Measurements from ENCODE around the gene SPTBN1. TPM values are rescaled to one million over a fixed set of nuclear protein-coding genes. Genes with fewer than 3 reads are reported as not detected.

Gene SPTBN1
- total RNA-seq, 1 donor from 2014 or later, result 983 TPM

DNA sequence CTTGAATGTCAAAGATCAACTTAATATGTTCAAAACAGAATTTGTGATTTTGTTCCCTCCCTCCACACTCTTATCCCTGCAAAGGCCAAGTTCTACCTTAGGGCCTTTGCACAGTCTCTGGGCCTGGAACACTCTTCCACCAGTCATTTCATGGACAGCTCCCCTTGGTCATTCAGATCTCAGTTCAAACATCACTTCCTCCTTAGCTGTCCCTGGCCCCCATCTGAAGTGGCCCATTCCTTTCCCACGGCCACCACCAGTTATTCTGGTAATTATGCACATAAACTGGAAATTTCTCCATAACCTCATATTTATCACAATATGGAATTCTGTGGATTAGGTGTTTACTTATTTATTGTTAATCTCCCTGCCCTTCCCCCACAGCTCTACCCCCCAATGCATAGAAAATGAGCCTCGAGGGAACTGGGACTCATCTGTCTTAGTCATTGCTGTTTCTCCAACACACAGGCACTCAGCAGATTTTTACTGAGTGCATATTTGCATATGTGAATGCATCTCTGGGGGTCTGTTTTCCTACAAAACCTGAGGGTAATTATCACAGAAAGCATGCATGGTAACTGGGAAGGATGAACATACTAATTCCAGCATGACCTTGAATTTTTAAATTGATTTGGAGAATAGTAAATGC is 35.5 kb upstream of the SPTBN1 start:
- no peak overlapping the region for H3K27ac Mint-ChIP-seq (ENCODE audit: unreplicated experiment)
- DNase-seq (ENCODE audit: low spot score), result no peak
- no peak overlapping the region for H3K4me3 Mint-ChIP-seq (ENCODE audit: unreplicated experiment)
- peaks cover 2% of the 10 kb centered on the region for H3K27me3 Mint-ChIP-seq (ENCODE audit: unreplicated experiment)
- no peaks in the 10 kb centered on the region for H3K36me3 Mint-ChIP-seq (ENCODE audit: low read depth, unreplicated experiment)
- H3K4me1 Mint-ChIP-seq (ENCODE audit: unreplicated experiment), result peaks cover 50% of the 10 kb centered on the region
- TF ChIP-seq, protein P1, sequence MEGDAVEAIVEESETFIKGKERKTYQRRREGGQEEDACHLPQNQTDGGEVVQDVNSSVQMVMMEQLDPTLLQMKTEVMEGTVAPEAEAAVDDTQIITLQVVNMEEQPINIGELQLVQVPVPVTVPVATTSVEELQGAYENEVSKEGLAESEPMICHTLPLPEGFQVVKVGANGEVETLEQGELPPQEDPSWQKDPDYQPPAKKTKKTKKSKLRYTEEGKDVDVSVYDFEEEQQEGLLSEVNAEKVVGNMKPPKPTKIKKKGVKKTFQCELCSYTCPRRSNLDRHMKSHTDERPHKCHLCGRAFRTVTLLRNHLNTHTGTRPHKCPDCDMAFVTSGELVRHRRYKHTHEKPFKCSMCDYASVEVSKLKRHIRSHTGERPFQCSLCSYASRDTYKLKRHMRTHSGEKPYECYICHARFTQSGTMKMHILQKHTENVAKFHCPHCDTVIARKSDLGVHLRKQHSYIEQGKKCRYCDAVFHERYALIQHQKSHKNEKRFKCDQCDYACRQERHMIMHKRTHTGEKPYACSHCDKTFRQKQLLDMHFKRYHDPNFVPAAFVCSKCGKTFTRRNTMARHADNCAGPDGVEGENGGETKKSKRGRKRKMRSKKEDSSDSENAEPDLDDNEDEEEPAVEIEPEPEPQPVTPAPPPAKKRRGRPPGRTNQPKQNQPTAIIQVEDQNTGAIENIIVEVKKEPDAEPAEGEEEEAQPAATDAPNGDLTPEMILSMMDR (IDR thresholded peaks at IDR 0.05; ENCODE audit: unreplicated experiment), result no peak
- no peaks in the 10 kb centered on the region for H3K9me3 Mint-ChIP-seq (ENCODE audit: unreplicated experiment)

- H3K9me3 Mint-ChIP-seq (ENCODE audit: unreplicated experiment), result no peaks in the 10 kb centered on the region
- peaks cover 2% of the 10 kb centered on the region for H3K27me3 Mint-ChIP-seq (ENCODE audit: unreplicated experiment)
- no peak overlapping the region for H3K4me3 Mint-ChIP-seq (ENCODE audit: unreplicated experiment)
Observed at GRCh38 chr2:54422072-54422581, 34.0 kb upstream of the SPTBN1 start.

DNA sequence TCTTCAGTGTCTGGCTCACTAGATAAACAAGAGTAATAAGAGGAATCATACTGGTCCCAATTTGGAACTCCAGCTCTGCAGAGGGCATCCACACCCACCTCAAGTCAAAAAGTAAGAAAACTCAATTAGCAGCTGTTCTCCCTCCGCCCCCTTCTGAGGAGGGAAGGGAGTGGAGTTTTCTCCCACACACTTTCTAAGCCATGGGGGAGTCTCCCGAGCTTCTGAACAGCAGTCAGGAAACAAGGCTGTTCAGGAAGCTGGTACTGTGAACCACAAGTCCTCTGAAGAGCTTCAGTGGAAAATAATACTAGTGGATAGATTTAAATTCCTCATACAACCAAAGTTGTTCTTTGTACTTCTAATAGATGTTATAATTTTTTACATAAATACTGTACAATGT is 32.9 kb upstream of the SPTBN1 start:
- Mint-ChIP-seq H3K4me3 (ENCODE audit: unreplicated experiment) (no peak overlapping the region), H3K27ac (ENCODE audit: unreplicated experiment) (peak overlapping the region; percentile 64), H3K9me3 (ENCODE audit: unreplicated experiment) (no peaks in the 10 kb centered on the region), H3K27me3 (ENCODE audit: unreplicated experiment) (peaks cover 6% of the 10 kb centered on the region), H3K36me3 (ENCODE audit: low read depth, unreplicated experiment) (no peaks in the 10 kb centered on the region), H3K4me1 (ENCODE audit: unreplicated experiment) (peaks cover 37% of the 10 kb centered on the region)
- DNase-seq (ENCODE audit: low spot score), result no peak
- TF ChIP-seq, protein P1 (IDR thresholded peaks at IDR 0.05; ENCODE audit: unreplicated experiment), result no peak

More at GRCh38 chr2:54422072-54422581, 34.0 kb upstream of the SPTBN1 start:
- Mint-ChIP-seq H3K27ac (ENCODE audit: unreplicated experiment) (peak overlapping the region; percentile 19), H3K36me3 (ENCODE audit: low read depth, unreplicated experiment) (no peaks in the 10 kb centered on the region), H3K4me1 (ENCODE audit: unreplicated experiment) (peaks cover 36% of the 10 kb centered on the region)
- TF ChIP-seq, protein P1 (IDR thresholded peaks at IDR 0.05; ENCODE audit: unreplicated experiment), result no peak
- no peak for DNase-seq (ENCODE audit: low spot score)

GRCh38 chr2:54424555-54425163 is 31.5 kb upstream of the SPTBN1 start:
- H3K27ac Mint-ChIP-seq (ENCODE audit: unreplicated experiment), result no peak overlapping the region
- H3K4me1 Mint-ChIP-seq (ENCODE audit: unreplicated experiment), result peaks cover 43% of the 10 kb centered on the region
- TF ChIP-seq, protein P1 (IDR thresholded peaks at IDR 0.05; ENCODE audit: unreplicated experiment), result no peak
- no peak for DNase-seq (ENCODE audit: low spot score)
- H3K4me3 Mint-ChIP-seq (ENCODE audit: unreplicated experiment), result no peak overlapping the region
- no peaks in the 10 kb centered on the region for H3K9me3 Mint-ChIP-seq (ENCODE audit: unreplicated experiment)
- H3K36me3 Mint-ChIP-seq (ENCODE audit: low read depth, unreplicated experiment), result no peaks in the 10 kb centered on the region
- peaks cover 6% of the 10 kb centered on the region for H3K27me3 Mint-ChIP-seq (ENCODE audit: unreplicated experiment)

Measured in endothelial cell (in vitro differentiated cells).